ENCODE data around the gene TSC22D4. TPM values are rescaled to one million over a fixed set of nuclear protein-coding genes. Genes with fewer than 3 reads are reported as not detected.
A peak's percentile ranks its signal among the peaks of the same experiment; 100 is the strongest.

The TSC22D4 gene
- total and polyA plus RNA-seq, 9 of the 15 experiments (the other 6 are each of a cell fraction or from before 2014, with no cell fraction given), result 0.37 to 107 (median 28.7) TPM

DNA sequence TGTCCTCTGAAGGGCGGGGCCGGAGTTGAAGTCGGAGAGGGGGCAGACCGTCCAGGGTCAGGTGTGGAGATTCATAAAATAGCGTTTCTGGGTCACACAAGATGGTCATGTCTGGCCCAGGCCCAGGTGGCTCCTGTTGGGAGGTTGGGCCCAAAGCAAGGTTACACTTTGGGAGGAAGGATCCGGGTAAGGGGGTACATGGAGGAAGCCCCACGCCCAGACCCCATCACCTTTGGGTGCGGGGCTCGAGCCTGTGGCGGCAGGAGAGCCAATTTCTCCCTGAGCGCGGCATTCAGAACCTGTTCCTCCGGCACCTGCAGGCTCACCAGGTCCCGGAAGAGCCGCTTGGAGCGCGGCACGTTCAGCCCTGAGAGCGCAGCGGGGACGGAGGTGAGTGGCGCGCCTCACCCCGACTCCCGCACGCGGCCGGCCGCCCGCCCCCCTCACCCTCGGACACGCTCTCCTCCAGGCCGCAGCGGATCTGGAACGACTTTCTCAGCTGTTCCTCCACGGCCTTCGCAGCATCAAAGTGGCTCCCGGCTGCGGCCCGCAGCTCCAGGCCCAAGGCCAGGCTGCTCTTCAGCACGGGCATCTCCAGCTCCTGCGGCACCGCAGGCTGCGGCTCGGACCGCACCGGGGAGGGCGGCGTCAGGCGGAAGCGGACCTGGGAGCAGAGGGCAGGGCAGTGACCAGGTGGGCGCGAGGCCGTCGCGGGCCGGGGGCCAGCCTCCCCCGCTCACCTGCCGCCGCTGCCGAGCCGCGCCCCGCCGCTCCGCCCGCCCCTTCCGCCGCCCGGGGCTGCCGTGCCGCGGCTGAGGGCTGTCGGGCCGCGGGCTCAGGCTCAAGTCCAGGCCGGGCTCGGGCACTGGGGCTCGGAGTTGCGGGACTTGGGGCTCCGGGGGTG is 43.4 kb downstream of the TSC22D4 start (continued):
- TF ChIP-seq SIN3B (IDR thresholded peaks at IDR 0.05; ENCODE audit: low read depth) (peak; percentile 67), SMAD4 (CRISPR knock-in tag; conservative IDR thresholded peaks at IDR 0.05) (peak; percentile 60), TCF3 (CRISPR knock-in tag; IDR thresholded peaks at IDR 0.05) (peak; percentile 27; the same call in 1 of the 2 replicates), ZNF764 (CRISPR knock-in tag; IDR thresholded peaks at IDR 0.05; ENCODE audit: low read depth) (no peak), PRMT5 (CRISPR knock-in tag; IDR thresholded peaks at IDR 0.05) (no peak), HIVEP1 (CRISPR knock-in tag; IDR thresholded peaks at IDR 0.05) (no peak), ZEB2 (IDR thresholded peaks at IDR 0.05) (peak; percentile 34; the same call in 1 of the 2 replicates), SIRT6 (IDR thresholded peaks at IDR 0.05; ENCODE audit: low read depth, low read length) (no peak), ZNF143 (CRISPR knock-in tag; IDR thresholded peaks at IDR 0.05) (peak; percentile 27; the same call in 1 of the 2 replicates), KDM5B (IDR thresholded peaks at IDR 0.05; ENCODE audit: insufficient replicate concordance, low read depth, low read length) (peak; percentile 46), SUPT5H (IDR thresholded peaks at IDR 0.05) (peak; percentile 75), CXXC5 (CRISPR knock-in tag; IDR thresholded peaks at IDR 0.05) (peak; percentile 36), MEF2A (IDR thresholded peaks at IDR 0.05; ENCODE audit: control insufficient read depth, low read depth, low read length) (no peak)
- TF ChIP-seq, protein P1, sequence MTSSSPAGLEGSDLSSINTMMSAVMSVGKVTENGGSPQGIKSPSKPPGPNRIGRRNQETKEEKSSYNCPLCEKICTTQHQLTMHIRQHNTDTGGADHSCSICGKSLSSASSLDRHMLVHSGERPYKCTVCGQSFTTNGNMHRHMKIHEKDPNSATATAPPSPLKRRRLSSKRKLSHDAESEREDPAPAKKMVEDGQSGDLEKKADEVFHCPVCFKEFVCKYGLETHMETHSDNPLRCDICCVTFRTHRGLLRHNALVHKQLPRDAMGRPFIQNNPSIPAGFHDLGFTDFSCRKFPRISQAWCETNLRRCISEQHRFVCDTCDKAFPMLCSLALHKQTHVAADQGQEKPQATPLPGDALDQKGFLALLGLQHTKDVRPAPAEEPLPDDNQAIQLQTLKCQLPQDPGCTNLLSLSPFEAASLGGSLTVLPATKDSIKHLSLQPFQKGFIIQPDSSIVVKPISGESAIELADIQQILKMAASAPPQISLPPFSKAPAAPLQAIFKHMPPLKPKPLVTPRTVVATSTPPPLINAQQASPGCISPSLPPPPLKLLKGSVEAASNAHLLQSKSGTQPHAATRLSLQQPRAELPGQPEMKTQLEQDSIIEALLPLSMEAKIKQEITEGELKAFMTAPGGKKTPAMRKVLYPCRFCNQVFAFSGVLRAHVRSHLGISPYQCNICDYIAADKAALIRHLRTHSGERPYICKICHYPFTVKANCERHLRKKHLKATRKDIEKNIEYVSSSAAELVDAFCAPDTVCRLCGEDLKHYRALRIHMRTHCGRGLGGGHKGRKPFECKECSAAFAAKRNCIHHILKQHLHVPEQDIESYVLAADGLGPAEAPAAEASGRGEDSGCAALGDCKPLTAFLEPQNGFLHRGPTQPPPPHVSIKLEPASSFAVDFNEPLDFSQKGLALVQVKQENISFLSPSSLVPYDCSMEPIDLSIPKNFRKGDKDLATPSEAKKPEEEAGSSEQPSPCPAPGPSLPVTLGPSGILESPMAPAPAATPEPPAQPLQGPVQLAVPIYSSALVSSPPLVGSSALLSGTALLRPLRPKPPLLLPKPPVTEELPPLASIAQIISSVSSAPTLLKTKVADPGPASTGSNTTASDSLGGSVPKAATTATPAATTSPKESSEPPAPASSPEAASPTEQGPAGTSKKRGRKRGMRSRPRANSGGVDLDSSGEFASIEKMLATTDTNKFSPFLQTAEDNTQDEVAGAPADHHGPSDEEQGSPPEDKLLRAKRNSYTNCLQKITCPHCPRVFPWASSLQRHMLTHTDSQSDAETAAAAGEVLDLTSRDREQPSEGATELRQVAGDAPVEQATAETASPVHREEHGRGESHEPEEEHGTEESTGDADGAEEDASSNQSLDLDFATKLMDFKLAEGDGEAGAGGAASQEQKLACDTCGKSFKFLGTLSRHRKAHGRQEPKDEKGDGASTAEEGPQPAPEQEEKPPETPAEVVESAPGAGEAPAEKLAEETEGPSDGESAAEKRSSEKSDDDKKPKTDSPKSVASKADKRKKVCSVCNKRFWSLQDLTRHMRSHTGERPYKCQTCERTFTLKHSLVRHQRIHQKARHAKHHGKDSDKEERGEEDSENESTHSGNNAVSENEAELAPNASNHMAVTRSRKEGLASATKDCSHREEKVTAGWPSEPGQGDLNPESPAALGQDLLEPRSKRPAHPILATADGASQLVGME (CRISPR knock-in tag; IDR thresholded peaks at IDR 0.05), result peak; percentile 71; the same call in 1 of the 2 replicates
- TF ChIP-seq, protein P2, sequence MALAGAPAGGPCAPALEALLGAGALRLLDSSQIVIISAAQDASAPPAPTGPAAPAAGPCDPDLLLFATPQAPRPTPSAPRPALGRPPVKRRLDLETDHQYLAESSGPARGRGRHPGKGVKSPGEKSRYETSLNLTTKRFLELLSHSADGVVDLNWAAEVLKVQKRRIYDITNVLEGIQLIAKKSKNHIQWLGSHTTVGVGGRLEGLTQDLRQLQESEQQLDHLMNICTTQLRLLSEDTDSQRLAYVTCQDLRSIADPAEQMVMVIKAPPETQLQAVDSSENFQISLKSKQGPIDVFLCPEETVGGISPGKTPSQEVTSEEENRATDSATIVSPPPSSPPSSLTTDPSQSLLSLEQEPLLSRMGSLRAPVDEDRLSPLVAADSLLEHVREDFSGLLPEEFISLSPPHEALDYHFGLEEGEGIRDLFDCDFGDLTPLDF (CRISPR knock-in tag; IDR thresholded peaks at IDR 0.05), result peak; percentile 45; the same call in 1 of the 2 replicates
- TF ChIP-seq, protein P3, sequence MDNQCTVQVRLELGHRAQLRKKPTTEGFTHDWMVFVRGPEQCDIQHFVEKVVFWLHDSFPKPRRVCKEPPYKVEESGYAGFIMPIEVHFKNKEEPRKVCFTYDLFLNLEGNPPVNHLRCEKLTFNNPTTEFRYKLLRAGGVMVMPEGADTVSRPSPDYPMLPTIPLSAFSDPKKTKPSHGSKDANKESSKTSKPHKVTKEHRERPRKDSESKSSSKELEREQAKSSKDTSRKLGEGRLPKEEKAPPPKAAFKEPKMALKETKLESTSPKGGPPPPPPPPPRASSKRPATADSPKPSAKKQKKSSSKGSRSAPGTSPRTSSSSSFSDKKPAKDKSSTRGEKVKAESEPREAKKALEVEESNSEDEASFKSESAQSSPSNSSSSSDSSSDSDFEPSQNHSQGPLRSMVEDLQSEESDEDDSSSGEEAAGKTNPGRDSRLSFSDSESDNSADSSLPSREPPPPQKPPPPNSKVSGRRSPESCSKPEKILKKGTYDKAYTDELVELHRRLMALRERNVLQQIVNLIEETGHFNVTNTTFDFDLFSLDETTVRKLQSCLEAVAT (IDR thresholded peaks at IDR 0.05), result peak in 1 of 2 experiments; percentile 15; a peak in 1 of 4 replicates
- TF ChIP-seq, protein P4, sequence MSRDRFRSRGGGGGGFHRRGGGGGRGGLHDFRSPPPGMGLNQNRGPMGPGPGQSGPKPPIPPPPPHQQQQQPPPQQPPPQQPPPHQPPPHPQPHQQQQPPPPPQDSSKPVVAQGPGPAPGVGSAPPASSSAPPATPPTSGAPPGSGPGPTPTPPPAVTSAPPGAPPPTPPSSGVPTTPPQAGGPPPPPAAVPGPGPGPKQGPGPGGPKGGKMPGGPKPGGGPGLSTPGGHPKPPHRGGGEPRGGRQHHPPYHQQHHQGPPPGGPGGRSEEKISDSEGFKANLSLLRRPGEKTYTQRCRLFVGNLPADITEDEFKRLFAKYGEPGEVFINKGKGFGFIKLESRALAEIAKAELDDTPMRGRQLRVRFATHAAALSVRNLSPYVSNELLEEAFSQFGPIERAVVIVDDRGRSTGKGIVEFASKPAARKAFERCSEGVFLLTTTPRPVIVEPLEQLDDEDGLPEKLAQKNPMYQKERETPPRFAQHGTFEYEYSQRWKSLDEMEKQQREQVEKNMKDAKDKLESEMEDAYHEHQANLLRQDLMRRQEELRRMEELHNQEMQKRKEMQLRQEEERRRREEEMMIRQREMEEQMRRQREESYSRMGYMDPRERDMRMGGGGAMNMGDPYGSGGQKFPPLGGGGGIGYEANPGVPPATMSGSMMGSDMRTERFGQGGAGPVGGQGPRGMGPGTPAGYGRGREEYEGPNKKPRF (IDR thresholded peaks at IDR 0.05; ENCODE audit: low read depth, low read length), result no peak

Data from K562 (cell line).